K562 (cell line): ENCODE results near the gene RPL22. TPM values are rescaled to one million over a fixed set of nuclear protein-coding genes. Genes with fewer than 3 reads are reported as not detected.

Experiments
- ATF2 ChIP-seq: sonication (generic); formaldehyde crosslinking; IDR thresholded peaks from 2 replicates; pipeline ENCODE4 v1.8.1; 2022; ENCODE audit warnings: missing genetic modification reagents
- CLOCK ChIP-seq: fragments of 250-450 bp; sonication (Bioruptor Pico); IDR thresholded peaks from 2 replicates; pipeline ENCODE4 v1.4.0; 2020; ENCODE audit warnings: mild to moderate bottlenecking, moderate library complexity, borderline replicate concordance
- DPF2 ChIP-seq: fragments of 450-650 bp; IDR thresholded peaks from 2 replicates; pipeline ENCODE4 v1.6.1; 2016
- E2F6 ChIP-seq, 2 experiments: IDR thresholded peaks; 2 replicates each; pipeline ENCODE4 v1.6.1; 2011; ENCODE audit warnings: borderline replicate concordance in 1 of 2, control low read depth in 1 of 2, low read depth in 1 of 2, low read length in 1 of 2, mild to moderate bottlenecking in 1 of 2, mixed read lengths in 1 of 2, moderate library complexity in 1 of 2; ENCODE audit not compliant: insufficient read depth in 1 of 2, insufficient read length in 1 of 2, poor library complexity in 1 of 2, severe bottlenecking in 1 of 2; ENCODE audit errors: extremely low read depth in 1 of 2
- EWSR1 ChIP-seq: fragments of 450-650 bp; IDR thresholded peaks from 2 replicates; pipeline ENCODE4 v1.6.1; 2018; ENCODE audit warnings: borderline replicate concordance, mild to moderate bottlenecking, low read depth, moderate library complexity; ENCODE audit not compliant: partially characterized antibody
- HCFC1 ChIP-seq: IDR thresholded peaks from 2 replicates; pipeline ENCODE4 v1.6.1; 2012; ENCODE audit warnings: low read depth, low read length, improper control_type of control experiment
- REST ChIP-seq, 2 experiments: fragments of 450-650 bp; formaldehyde crosslinking in 1 of 2; IDR thresholded peaks; 2 replicates each; pipeline versions ENCODE4 v1.4.0 to v1.6.1; 2014 to 2020; ENCODE audit warnings: mild to moderate bottlenecking in 2 of 2, borderline replicate concordance in 1 of 2, low read depth in 1 of 2
- RFX5 ChIP-seq: IDR thresholded peaks from 2 replicates; pipeline ENCODE4 v1.6.1; 2011; ENCODE audit warnings: low read depth, mild to moderate bottlenecking, improper control_type of control experiment, low read length
- SREBF1 ChIP-seq: fragments of 150-350 bp; IDR thresholded peaks from 2 replicates; pipeline ENCODE4 v1.6.1; 2014; ENCODE audit warnings: antibody characterized with exemption, low read depth, low read length, borderline replicate concordance
- ZBTB7A ChIP-seq: IDR thresholded peaks from 2 replicates; pipeline ENCODE4 v1.6.1; 2011; ENCODE audit warnings: low read depth, mild to moderate bottlenecking, low read length, moderate library complexity, borderline replicate concordance; ENCODE audit not compliant: control insufficient read depth
- ZNF263 ChIP-seq: sonication (generic); formaldehyde crosslinking; IDR thresholded peaks from 2 replicates; pipeline ENCODE4 v1.8.0; 2022; ENCODE audit warnings: mild to moderate bottlenecking, missing genetic modification reagents, borderline replicate concordance
- ZNF561 ChIP-seq: fragments of 450-650 bp; formaldehyde crosslinking; conservative IDR thresholded peaks from 2 replicates; pipeline ENCODE4 v1.4.0; 2020; ENCODE audit warnings: mild to moderate bottlenecking, moderate library complexity
- ZNF695 ChIP-seq: fragments of 450-650 bp; formaldehyde crosslinking; IDR thresholded peaks from 2 replicates; pipeline ENCODE4 v1.4.0; 2020; ENCODE audit warnings: mild to moderate bottlenecking, moderate library complexity
- polyA plus RNA-seq, 8 experiments: library from polyadenylated mRNA; depleted of rRNA in 4 of 8; stranded (reverse) in 5 of 8; unstranded in 3 of 8; fragments of >200 nt; fragmentation: Nextera tagmentation in 2 of 8; fragmentation: Illumina TruSeq in 1 of 8; extraction: Ambion mirVana in 2 of 8; extraction: Trizol in 1 of 8; gene quantifications; 2 replicates each; pipeline versions ENCODE4 v1.2.1 to v1.2.3, GENCODE V29; 2011 to 2014; ENCODE audit warnings: inconsistent platforms in 1 of 8, missing spikeins in 1 of 8
- total RNA-seq, 7 experiments: library from RNA; depleted of rRNA in 6 of 7; stranded (reverse); fragments of >200 nt in 6 of 7; fragmentation: Illumina TruSeq in 2 of 7; extraction: Trizol in 2 of 7; gene quantifications; 2 replicates each; pipeline versions ENCODE4 v1.2.1 to v1.2.3, GENCODE V29; 2011 to 2021; ENCODE audit warnings: low replicate concordance in 1 of 7

The RPL22 gene
- total and polyA plus RNA-seq, 9 of the 15 experiments (the other 6 are each of a cell fraction or from before 2014, with no cell fraction given) = 467 to 1,165 (median 607) TPM

GRCh38 chr1:6183520-6183989, 15.8 kb downstream of the RPL22 start (continued):
- TF ChIP-seq REST (IDR thresholded peaks at IDR 0.05; ENCODE audit: borderline replicate concordance) = peak; percentile 44; the same call in 1 of the 2 replicates
- TF ChIP-seq REST (CRISPR knock-in tag; IDR thresholded peaks at IDR 0.05; ENCODE audit: low read depth) = no peak
- no peak for TF ChIP-seq ATF2 (CRISPR knock-in tag)
- TF ChIP-seq ZNF695 (CRISPR knock-in tag) = no peak
- TF ChIP-seq CLOCK (CRISPR knock-in tag) = no peak
- TF ChIP-seq DPF2 = 0 out of 2 replicates have a peak, but pooled peaks have one; percentile 17
- TF ChIP-seq EWSR1 = peak; percentile 61
- no peak for TF ChIP-seq ZNF561 (CRISPR knock-in tag)
- no peak for TF ChIP-seq ZBTB7A
- 0 out of 2 replicates have a peak, but pooled peaks have one; percentile 15 for TF ChIP-seq HCFC1
- TF ChIP-seq E2F6 (IDR thresholded peaks at IDR 0.05; ENCODE audit: borderline replicate concordance in 1 of 2, extremely low read depth in 1 of 2, insufficient read depth in 1 of 2, insufficient read length in 1 of 2, low read depth in 1 of 2, low read length in 1 of 2, poor library complexity in 1 of 2, severe bottlenecking in 1 of 2) = no peak
- no peak for TF ChIP-seq SREBF1
- no peak for TF ChIP-seq RFX5
- TF ChIP-seq ZNF263 (CRISPR knock-in tag) = no peak
